SJCRH30 (cell line): Measurements from ENCODE around the gene MT1E. TPM values are rescaled to one million over a fixed set of nuclear protein-coding genes. Genes with fewer than 3 reads are reported as not detected.
"Not testable (repeated sequence)": the region's sequence is repeated elsewhere in the genome, so short reads cannot be mapped to it uniquely, and the experiment has no call there.

Experiments
- DNase-seq, 2 experiments: peaks; one replicate each; pipeline ENCODE4 v3.0.0-alpha.2; 2015 to 2020
- H3K27ac ChIP-seq: fragments of 250-450 bp; sonication (Bioruptor Pico); 2 replicates; pipeline ENCODE4 v1.5.1; 2020; ENCODE audit warnings: mild to moderate bottlenecking, moderate library complexity
- H3K27me3 ChIP-seq: fragments of 250-450 bp; sonication (Bioruptor Pico); 2 replicates; pipeline ENCODE4 v1.5.1; 2020; ENCODE audit warnings: mild to moderate bottlenecking, moderate library complexity
- H3K36me3 ChIP-seq: fragments of 250-450 bp; sonication (Bioruptor Pico); 2 replicates; pipeline ENCODE4 v1.5.1; 2020; ENCODE audit warnings: mild to moderate bottlenecking, moderate library complexity
- H3K4me1 ChIP-seq: fragments of 250-450 bp; sonication (Bioruptor Pico); 2 replicates; pipeline ENCODE4 v1.5.1; 2020; ENCODE audit warnings: mild to moderate bottlenecking, moderate library complexity
- H3K4me3 ChIP-seq: fragments of 250-450 bp; sonication (Bioruptor Pico); 2 replicates; pipeline ENCODE4 v1.5.1; 2020; ENCODE audit warnings: mild to moderate bottlenecking, moderate library complexity
- H3K9me3 ChIP-seq: fragments of 250-450 bp; sonication (Bioruptor Pico); replicated peaks from 2 replicates; pipeline ENCODE4 v1.5.1; 2020; ENCODE audit warnings: mild to moderate bottlenecking, moderate library complexity
- total RNA-seq: library from RNA; depleted of rRNA; stranded (reverse); fragments of >200 nt; shearing (Covaris generic); gene quantifications from 2 replicates; pipeline ENCODE4 v1.2.3, GENCODE V29; 2014; rRNA removed

The MT1E gene
- not detected in 2 replicates for total RNA-seq

DNA sequence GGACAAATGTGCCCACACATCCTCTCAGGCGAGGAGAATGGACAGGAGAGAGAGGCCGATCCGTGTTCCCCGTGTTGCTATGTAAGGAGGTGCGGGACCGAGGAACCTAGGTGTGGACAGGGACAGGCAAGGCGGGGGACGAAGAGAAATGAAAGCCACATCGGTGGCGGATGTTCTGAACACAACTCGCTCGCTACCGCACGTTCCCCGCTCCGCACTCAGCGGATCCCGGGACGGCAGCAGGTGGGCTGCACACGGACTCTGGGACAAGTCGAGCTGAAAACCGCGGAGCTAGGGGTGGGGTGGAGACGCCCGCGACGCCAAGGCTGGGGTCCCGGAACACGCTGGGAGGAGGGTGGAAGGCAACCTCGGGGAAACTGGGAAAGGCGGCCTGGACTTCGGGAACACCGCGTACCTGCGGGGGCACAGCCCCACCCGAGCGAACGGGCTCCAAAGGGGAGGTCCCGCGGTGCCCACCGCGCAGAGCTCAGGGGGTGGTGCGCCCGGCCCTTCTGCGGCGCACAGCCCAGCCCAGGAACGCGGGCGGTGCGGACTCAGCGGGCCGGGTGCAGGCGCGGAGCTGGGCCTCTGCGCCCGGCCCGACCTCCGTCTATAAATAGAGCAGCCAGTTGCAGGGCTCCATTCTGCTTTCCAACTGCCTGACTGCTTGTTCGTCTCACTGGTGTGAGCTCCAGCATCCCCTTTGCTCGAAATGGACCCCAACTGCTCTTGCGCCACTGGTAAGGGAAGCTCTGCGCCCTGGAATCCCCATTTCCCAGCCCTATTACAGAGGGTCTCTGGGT lies at the start of gene MT1E:
Gene MT1E, plus strand, starts transcription at position 642 of the 803 bp plus-strand sequence. Its CDS starts 71 bp downstream, at position 713.
- no peak within 1 kb of the TSS for H3K27ac ChIP-seq
- H3K36me3 ChIP-seq = no peaks in the 10 kb centered on the region
- 0 out of 2 replicates have a peak, but pooled peaks cover 2% of the 10 kb centered on the region for H3K4me1 ChIP-seq
- no peaks in the 10 kb centered on the region for H3K27me3 ChIP-seq
- H3K4me3 ChIP-seq = no peak within 1 kb of the TSS
- DNase-seq = no peak
- H3K9me3 ChIP-seq = no peaks in the 10 kb centered on the region

DNA sequence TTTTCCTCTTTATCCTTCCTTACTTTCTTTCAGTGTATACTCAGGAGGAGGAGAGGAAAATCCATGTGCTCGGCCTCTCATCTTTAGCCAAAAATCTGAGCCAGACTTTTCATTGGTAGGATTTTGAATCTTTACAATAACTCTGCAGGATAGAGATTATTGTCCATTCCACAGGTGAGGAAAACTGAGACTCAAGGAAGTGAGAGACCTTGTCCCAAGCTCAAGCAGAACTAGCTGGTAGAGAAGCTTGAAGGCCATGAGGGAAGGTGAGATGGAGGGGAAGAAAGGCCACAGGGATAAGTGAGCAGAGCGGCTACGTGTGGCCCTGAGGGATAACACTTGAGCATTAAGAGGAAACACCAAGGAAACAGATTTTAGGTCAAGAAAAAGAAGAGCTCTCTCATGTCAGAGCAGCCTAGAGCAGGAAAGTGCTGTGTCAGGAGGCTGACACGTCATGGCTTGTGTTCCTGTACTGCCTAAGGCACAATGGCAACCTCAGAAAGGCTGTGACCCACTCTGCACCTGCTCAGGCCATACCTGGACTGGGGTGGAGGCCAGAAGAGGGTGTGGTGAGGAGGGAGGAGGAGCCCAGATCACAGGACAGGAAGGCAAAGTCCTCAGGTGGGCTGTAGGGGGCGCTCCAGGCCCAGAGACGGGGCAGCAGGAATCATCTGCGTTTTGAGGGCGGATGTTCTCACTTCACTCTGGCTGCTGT lies 48.8 kb upstream of the MT1E start:
- Histone ChIP-seq H3K4me1 (no peaks in the 10 kb centered on the region), H3K9me3 (no peaks in the 10 kb centered on the region), H3K4me3 (no peak overlapping the region), H3K27ac (no peak overlapping the region), H3K36me3 (no peaks in the 10 kb centered on the region), H3K27me3 (no peaks in the 10 kb centered on the region; the same call in 1 of the 2 replicates)
- peak; percentile 72 to 85 for DNase-seq

DNA sequence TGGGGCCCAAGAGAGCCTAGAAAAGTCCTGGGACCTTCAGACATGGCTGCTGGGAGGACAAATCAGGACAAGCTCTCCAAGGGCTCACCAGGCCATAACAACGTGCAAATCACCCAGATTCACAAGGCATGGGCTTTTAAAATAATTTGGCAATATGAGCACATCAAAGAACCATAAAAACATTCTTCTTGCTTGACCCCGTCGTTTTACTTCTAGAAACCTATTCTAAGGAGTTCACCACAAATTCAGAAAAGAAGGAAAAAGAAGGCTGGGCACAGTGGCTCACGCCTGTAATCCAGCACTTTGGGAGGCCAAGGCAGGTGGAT lies 48.3 kb upstream of the MT1E start:
- no peaks in the 10 kb centered on the region for H3K4me1 ChIP-seq
- H3K9me3 ChIP-seq = no peaks in the 10 kb centered on the region
- DNase-seq = no peak
- no peak overlapping the region for H3K4me3 ChIP-seq
- no peak overlapping the region for H3K27ac ChIP-seq
- H3K36me3 ChIP-seq = no peaks in the 10 kb centered on the region
- H3K27me3 ChIP-seq = no peaks in the 10 kb centered on the region; the same call in 1 of the 2 replicates

DNA sequence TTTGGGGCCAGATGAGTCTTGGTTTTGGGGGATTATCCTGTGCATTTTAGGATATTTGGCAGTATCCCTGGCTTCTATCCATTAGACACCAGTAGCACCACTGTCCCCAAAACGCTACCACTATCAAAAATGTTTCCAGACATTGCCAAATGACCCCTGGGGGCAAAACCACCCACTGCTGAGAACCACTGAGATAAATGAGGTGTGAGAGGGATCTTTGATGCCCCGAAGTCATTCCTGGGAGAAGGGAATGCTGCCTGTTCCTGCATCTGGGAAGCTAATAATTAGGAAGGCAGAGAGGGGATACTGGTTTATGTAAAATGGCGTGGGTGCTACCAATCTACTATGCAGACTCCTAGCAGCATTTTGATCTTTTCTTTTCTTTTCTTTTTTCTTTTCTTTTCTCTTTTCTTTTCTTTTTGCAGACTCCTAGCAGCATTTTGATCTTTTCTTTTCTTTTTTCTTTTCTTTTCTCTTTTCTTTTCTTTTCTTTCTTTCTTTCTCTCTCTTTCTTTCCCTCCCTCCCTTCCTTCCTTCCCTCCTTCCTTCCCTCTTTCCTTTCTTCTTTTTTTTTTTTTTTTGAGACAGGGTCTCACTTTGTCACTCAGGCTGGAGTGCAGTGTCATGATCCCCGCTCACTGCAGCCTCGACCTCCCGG lies 45.1 kb upstream of the MT1E start:
- DNase-seq = no peak
- Histone ChIP-seq H3K4me3 (no peak overlapping the region), H3K36me3 (no peaks in the 10 kb centered on the region), H3K27me3 (0 out of 2 replicates have a peak, but pooled peaks cover 4% of the 10 kb centered on the region), H3K4me1 (no peaks in the 10 kb centered on the region; the same call in 1 of the 2 replicates), H3K27ac (no peak overlapping the region), H3K9me3 (no peaks in the 10 kb centered on the region)

DNA sequence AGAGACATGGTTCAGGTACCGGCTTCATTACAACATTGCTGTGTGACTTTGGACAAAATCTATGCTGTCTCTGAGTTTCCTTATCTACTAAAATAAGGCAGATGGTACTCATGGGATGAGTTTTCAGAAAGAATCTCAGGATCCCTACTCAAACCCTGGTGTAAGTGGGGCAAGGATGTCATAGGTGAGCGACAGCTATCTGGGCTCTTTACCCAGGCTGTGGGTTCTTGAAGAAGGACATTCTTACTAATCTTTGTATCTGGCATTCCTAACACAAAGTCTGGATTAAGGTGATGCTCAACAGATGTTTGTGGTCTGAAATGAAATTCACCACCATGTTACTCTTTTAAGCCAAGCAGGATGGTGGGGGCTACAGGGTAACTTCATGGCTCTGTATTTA lies 42.7 kb upstream of the MT1E start:
- not testable (repeated sequence) for H3K36me3 ChIP-seq, H3K27ac ChIP-seq, H3K4me3 ChIP-seq, H3K27me3 ChIP-seq, H3K4me1 ChIP-seq, DNase-seq, H3K9me3 ChIP-seq

DNA sequence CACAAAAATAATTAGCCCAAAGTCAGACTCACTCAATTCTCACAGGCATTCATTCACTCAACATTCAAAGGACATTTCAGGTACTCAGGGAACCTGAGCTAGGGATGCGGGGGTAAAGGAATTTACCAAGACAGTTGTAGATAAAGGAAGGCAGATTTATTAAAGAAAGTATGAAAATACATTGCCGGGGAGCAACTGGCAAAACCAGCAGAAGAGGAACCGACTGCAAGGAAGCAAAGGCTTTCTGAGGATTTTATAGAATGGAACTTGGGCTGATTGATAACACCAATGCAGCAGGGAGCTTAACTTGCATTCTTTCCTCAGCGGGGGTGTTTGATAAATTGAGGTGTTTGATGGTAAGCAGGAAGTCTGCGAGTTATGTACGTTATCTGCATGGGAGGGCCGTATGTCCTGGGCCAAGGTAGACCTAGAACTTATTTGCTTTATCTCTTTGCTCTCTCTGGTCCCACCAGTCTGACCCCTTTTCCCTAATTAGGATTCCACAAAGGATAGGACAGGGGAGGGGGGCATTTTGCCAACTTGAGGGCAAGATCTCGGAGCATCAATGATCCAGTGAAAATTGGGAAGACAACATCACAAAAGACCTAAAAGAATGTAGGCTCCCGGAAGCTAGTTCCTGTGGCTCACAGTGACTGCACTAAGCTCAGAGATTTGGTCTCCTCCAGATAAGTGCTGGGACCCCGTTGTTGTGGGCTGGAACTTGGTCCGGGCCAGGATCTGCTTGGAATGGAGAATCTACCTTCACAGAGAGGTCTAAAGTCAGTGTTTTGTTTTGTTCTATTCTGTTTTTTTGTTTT lies 42.0 kb upstream of the MT1E start:
- H3K9me3 ChIP-seq = no peaks in the 10 kb centered on the region
- 0 out of 2 replicates have a peak, but pooled peaks cover 4% of the 10 kb centered on the region for H3K27me3 ChIP-seq
- no peaks in the 10 kb centered on the region; the same call in 1 of the 2 replicates for H3K4me1 ChIP-seq
- H3K27ac ChIP-seq = no peak overlapping the region
- H3K4me3 ChIP-seq = no peak overlapping the region
- no peak for DNase-seq
- H3K36me3 ChIP-seq = no peaks in the 10 kb centered on the region

DNA sequence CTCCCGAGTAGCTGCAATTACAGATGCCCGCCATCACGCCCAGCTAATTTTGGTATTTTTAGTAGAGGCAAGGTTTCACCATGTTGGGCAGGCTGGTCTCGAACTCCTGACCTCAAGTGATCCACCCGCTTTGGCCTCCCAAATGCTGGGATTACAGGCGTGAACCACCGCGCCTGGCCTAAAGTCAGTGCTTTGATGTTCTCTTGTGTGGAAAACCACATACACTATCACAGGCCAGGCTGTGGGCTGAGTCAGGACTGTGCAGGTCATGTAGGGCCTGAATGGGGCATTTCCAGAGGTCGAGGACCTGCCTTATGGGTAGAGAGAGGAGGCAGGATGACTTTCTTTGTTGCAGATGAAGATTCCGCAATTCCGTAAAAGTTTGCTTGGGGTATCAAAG lies 41.3 kb upstream of the MT1E start:
- H3K4me3 ChIP-seq = no peak overlapping the region
- no peak overlapping the region for H3K27ac ChIP-seq
- H3K4me1 ChIP-seq = no peaks in the 10 kb centered on the region; the same call in 1 of the 2 replicates
- no peak for DNase-seq
- H3K27me3 ChIP-seq = 0 out of 2 replicates have a peak, but pooled peaks cover 4% of the 10 kb centered on the region
- no peaks in the 10 kb centered on the region for H3K36me3 ChIP-seq
- no peaks in the 10 kb centered on the region for H3K9me3 ChIP-seq

DNA sequence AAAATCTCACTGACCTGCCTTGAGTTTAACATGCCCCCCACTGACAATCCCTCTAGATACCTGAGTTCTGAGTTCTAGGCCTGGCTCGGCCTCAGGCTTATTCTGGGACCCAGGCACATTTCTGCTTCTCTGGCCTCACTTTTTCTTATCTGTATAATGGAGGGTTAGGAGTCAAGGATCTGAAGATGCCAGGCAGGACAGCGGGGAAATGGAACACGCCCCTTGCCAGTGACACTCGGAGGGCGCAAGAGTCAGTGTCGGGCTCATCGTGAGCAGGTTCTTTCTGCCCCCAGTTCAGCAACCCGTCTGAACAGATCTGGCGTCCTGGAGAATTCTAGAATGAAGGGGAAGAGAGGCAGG lies 36.8 kb upstream of the MT1E start:
- Histone ChIP-seq H3K9me3 (no peaks in the 10 kb centered on the region), H3K27me3 (0 out of 2 replicates have a peak, but pooled peaks cover 3% of the 10 kb centered on the region), H3K36me3 (no peaks in the 10 kb centered on the region), H3K4me3 (no peak overlapping the region), H3K27ac (no peak overlapping the region), H3K4me1 (no peaks in the 10 kb centered on the region)
- DNase-seq = no peak

DNA sequence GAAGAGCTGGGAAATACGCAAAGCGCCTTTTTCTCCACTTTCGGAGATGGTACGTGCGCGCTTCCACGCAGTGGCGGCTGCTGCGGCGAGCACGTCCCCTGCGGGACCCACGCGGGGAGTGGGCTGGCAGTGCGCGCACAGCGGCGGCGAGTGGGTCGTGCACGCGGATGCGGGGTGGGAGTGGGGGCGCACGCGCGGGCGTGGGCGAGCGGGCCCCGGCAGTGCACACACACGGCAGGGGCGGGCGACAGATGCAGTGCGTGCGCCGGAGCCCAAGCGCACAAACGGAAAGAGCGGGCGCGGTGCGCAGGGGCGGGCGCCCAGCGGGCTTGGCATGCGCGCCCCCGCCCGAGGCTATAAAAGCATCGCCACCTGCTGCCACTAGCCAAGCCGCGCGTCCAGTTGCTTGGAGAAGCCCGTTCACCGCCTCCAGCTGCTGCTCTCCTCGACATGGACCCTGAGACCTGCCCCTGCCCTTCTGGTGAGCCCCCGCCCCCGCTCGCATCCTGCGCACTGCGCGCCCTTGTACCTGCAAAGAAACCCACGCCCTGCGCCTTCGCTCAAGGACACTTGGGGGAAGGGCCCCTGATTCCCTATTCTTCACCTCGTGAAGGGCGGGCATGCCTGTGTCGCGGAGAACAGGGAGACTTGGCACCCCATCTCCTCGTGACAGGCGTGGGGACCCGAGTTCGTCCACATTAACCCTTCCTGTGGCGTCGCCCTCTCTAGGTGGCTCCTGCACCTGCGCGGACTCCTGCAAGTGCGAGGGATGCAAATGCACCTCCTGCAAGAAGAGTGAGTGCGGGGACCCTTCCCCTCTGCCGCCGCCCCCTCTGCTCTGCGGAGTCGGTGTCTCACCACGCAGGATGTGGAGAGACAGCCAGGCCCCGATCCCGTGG lies 36.2 kb upstream of the MT1E start, which contains the start of gene MT3:
Gene MT3, plus strand, starts transcription at position 388 of the 899 bp plus-strand sequence. Its CDS starts 63 bp downstream, at position 451.
- no peak for DNase-seq
- Histone ChIP-seq H3K27me3 (no peaks in the 10 kb centered on the region), H3K27ac (no peak within 1 kb of the TSS), H3K4me1 (no peaks in the 10 kb centered on the region), H3K36me3 (no peaks in the 10 kb centered on the region), H3K9me3 (no peaks in the 10 kb centered on the region), H3K4me3 (no peak within 1 kb of the TSS)

DNA sequence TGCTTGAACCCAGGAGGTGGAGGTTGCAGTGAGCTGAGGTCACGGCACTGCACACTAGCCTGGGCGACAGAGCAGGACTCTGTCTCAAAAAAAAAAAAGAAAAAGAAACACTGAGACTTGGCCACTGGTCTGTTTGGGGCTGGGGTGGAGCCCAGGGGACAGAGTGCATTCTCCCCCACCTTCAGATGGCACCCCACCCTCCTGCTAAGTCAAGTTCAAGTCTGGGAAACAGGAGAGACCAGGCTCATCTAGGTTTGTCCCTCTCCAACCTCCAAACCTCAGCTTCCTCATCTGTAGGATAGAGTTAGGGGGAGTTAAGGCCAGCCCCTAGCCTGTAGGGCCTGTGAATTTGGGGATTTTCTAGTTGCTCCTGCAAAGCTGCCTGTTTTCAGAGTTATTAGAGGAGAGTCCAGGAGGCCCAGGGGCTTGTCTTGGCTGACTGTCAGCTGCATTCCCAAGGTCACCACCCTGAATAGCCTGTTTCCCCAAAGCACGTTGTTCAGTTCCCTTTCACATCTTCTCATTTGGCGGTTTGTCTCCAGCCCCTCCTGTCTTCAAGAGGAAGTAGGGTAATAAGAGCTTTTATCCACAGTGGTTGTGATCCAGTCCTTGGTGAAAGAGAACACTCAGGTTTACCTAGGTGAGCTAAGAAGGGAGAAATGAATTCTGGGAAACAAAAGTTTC lies 34.1 kb upstream of the MT1E start:
- Histone ChIP-seq H3K27ac (no peak overlapping the region), H3K36me3 (no peaks in the 10 kb centered on the region), H3K27me3 (no peaks in the 10 kb centered on the region), H3K4me1 (no peaks in the 10 kb centered on the region), H3K9me3 (no peaks in the 10 kb centered on the region), H3K4me3 (no peak overlapping the region)
- DNase-seq = no peak

DNA sequence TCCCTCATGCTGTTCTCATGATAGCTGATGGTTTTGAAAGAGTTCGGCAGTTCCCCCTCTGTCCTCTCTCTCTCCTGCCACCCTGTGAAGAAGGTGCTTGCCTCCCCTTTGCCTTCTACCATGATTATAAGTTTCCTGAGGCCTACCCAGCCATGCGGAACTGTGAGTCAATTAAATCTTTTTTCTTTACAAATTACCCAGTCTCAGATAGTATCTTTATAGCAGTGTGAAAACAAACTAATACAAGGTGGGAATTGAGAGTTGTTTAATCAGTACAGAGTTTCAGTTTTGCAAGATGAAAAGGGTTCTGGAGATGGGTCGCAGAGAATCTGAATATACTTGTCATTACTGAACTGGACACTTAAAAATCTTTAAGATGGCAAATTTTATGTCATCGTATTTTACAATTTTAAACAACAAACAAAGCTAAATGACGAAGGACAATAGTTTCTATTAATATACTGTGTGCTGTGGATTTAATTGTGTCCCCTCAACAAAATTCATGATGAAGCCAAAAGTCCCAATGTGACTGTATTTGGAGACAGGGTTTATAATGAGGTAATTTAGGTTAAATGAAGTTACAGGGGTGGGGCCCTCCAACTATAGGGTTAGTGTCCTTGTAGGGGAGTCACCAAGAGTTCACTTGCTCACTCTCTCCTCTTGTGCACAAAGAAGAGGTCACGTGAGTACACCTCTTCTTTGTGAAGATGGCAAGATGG lies 31.8 kb upstream of the MT1E start:
- H3K36me3 ChIP-seq = no peaks in the 10 kb centered on the region
- H3K27me3 ChIP-seq = no peaks in the 10 kb centered on the region
- no peak overlapping the region for H3K4me3 ChIP-seq
- H3K9me3 ChIP-seq = no peaks in the 10 kb centered on the region
- H3K27ac ChIP-seq = no peak overlapping the region
- H3K4me1 ChIP-seq = no peaks in the 10 kb centered on the region
- no peak for DNase-seq

DNA sequence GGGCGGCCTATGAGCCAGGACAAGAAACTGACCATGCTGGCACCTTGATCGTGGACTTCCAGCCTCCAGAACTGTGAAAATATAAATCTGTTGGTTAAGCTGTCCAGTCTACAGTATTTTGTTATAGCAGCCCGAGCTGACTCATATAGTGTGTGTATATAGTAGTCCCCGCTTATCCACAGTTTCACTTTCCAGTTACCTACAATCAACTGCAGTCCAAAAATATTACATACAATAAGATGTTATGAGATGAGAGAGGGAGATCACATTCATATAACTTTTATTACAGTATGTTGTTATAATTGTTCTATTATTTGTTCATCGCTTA lies 31.3 kb upstream of the MT1E start:
- no peaks in the 10 kb centered on the region for H3K27me3 ChIP-seq
- no peak for DNase-seq
- H3K9me3 ChIP-seq = no peaks in the 10 kb centered on the region
- no peak overlapping the region for H3K4me3 ChIP-seq
- H3K4me1 ChIP-seq = no peaks in the 10 kb centered on the region
- H3K27ac ChIP-seq = no peak overlapping the region
- H3K36me3 ChIP-seq = no peaks in the 10 kb centered on the region
